Astrocyte of the hippocampus (primary cell): Measurements from ENCODE around the gene C5AR1.
"Not testable (repeated sequence)": the region's sequence is repeated elsewhere in the genome, so short reads cannot be mapped to it uniquely, and the experiment has no call there.

ENCODE experiments used
- DNase-seq: peaks from one replicate; pipeline ENCODE4 v3.0.0; 2011; ENCODE audit warnings: low read depth, low spot score

C5AR1 gene

DNA sequence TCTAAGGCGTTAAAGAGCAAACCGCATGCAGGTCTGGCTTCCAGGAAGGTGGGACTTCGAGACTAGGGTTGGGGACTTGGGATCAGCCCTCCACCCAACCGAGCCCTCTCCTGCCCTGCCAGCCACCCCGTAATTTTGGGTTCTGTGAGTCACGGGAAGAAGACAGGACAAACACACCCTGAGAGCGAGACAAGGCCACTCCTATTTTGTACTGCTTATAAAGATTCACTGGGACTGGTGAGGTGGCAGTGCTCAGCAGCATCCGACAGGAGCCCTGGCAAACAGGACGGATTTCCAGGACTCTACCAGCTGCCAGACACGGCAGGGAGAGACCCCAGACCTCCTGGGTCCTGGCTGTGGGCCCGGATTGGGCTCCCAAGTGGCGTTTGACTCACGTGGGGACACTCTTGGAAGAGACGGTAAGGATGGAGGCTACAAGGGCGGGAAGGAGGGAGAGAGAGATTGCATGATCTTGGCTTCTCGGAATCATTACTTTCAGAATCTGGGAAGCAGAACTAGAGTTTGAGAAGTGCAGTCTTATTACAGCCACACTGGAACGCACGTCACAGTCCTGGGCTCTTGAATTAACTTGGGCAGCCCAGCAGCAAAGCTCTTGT, 22.4 kb downstream of the C5AR1 start, which contains the start of gene C5AR2:
Gene C5AR2 (plus strand): TSS at position 245 of the 617 bp plus-strand sequence. CDS start 8,625 bp downstream, outside the sequence.
- DNase-seq, result no peak

DNA sequence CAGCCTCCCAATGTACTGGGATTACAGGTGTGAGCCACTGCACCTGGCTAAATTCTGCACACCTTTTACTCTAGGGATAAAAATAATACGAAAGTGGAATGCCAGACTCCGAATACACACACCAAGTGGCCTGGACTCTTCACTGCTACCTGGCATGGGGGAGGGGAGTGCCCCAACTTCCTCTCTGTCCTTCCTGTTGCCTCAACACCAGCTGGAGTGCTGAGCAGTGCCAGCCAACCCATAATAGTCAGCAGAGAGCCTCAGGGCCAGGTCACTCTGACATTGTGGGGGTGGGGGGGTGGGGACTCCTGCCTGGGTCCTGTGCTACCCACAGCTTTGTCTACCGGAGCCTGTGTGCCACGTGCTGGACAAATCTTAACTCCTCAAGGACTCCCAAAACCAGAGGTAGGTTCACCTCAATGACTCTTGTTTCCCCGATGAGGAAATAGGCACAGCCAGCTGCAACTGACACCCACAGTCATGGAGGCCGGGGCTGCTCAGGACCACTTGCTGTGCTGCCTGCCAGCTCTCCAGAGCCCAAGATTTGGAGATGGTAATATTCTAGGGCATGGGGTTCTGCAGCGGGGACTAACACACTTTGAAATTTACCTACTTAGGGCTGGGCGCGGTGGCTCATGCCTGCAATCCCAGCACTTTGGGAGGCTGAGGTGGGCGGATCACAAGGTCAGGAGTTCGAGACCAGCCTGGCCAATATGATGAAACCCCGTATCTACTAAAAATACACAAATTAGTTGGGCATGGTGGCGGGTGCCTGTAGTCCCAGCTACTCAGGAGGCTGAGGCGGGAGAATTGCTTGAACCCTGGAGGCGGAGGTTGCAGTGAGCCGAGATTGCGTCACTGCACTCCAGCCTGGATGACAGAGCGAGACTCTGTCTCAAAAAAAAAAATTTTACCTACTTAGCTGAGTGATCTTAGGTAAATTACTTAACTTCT, 27.4 kb downstream of the C5AR1 start:
- not testable (repeated sequence) for DNase-seq

DNA sequence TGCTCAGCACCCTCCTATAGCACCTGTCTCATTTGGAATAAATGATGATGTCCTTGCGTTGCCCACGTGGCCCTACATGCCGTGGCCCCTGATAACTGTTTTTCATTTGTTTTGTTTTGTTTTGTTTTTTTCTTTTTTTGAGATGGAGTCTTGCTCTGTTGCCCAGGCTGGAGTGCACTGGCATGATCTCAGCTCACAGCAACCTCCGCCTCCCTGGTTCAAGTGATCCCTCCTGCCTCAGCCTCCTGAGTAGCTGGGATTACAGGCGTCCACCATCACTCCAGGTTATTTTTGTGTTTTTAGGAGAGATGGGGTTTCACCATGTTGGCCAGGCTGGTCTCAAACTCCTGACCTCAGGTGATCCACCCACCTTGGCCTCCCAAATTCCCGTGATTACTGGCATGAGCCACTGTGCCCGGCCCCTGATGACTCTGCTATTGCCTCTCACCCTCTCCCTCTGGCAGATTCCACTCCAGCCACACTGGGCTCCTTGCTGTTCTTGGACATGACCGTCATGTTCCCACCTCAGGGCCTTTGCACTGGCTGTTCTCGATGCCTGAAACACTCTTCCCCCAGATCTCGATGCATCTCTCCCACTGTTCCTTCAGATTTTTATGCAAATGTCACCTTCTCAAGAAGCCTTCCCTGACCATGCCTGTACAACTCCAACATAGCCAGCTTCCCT, 29.7 kb downstream of the C5AR1 start:
- DNase-seq, result no peak

DNA sequence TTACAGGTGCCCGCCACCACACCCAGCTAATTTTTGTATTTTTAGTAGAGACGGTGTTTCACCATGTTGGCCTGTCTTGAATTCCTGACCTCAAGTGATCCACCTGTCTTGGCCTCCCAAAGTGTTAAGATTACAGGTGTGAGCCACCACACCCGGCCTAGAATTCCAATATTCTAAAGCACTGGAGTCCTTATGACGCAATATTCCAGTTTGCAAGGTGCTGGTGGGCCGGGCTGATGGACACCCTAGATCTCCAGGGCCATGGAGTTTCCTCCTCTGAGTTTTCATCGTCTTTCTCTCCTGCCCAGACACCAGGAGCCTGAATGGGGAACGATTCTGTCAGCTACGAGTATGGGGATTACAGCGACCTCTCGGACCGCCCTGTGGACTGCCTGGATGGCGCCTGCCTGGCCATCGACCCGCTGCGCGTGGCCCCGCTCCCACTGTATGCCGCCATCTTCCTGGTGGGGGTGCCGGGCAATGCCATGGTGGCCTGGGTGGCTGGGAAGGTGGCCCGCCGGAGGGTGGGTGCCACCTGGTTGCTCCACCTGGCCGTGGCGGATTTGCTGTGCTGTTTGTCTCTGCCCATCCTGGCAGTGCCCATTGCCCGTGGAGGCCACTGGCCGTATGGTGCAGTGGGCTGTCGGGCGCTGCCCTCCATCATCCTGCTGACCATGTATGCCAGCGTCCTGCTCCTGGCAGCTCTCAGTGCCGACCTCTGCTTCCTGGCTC, 31.0 kb downstream of the C5AR1 start:
- no peak for DNase-seq

DNA sequence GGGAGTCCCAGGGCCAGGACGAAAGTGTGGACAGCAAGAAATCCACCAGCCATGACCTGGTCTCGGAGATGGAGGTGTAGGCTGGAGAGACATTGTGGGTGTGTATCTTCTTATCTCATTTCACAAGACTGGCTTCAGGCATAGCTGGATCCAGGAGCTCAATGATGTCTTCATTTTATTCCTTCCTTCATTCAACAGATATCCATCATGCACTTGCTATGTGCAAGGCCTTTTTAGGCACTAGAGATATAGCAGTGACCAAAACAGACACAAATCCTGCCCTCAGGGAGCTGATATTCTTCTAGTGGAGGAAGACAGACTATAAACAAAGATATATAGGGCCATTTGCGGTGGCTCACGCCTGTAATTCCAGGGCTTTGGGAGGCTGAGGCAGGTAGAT, 32.1 kb downstream of the C5AR1 start:
- no peak for DNase-seq

DNA sequence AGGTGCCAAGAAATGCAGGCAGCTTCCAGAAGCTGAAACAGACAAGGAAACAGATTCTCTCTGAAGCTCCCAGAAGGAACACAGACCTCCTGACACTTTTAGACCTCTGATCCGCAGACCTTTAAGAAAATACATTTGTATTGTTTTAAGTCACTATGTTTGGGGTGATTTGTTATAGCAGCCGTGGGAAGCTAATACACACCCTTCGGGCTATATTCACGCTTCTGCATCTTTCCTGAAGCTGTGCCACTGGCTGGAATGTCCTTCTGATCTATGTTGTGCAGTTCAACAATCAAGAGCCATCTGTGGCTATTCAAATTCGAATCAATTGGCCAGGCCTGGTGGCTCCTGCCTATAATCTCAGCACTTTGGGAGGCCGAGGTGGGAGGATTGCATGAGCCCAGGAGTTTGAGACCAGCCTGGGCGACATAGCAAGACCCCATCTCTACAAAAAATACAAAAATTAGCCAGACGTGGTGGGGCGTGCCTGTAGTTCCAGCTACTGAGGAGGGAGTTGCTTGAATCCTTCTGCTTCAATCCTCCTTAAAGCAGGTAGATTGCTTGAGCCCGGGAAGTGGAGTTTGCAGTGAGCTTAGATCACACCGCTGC, 33.6 kb downstream of the C5AR1 start:
- DNase-seq, result no peak

DNA sequence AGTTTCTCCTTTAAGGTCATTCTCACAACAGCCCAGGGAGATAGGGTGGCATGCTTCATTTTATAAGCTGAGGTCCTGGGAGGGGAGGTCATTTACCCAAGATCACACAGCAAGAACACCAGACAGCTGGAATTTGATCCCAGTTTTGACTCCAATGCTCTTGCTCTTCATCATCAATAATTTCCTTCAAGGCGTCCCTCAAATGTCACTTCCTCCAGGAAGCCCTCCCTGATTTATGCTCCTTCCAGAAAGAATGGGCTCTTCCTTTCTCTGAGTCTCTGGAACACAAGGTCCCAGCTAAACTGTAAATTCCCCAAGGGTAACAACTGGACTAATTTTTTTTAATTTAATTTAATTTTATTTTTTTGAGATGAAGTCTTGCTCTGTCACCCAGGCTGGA, 34.8 kb downstream of the C5AR1 start:
- no peak for DNase-seq

DNA sequence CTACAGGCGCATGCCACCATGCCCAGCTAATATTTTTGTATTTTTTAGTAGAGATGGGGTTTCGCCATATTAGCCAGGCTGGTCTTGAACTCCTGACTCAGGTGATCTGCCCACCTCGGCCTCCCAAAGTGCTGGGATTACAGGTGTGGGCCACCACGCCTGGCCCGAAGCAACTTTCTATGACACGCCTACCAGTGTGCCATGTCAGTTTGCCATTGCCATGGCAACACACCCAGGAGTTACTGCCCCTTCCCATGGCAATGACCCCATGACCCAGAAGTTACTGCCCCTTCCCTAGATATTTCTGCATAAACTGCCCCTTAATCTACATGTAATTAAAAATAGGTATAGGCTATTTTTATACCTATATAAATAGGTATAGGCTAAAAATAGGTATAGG, 36.4 kb downstream of the C5AR1 start:
- DNase-seq, result not testable (repeated sequence)

DNA sequence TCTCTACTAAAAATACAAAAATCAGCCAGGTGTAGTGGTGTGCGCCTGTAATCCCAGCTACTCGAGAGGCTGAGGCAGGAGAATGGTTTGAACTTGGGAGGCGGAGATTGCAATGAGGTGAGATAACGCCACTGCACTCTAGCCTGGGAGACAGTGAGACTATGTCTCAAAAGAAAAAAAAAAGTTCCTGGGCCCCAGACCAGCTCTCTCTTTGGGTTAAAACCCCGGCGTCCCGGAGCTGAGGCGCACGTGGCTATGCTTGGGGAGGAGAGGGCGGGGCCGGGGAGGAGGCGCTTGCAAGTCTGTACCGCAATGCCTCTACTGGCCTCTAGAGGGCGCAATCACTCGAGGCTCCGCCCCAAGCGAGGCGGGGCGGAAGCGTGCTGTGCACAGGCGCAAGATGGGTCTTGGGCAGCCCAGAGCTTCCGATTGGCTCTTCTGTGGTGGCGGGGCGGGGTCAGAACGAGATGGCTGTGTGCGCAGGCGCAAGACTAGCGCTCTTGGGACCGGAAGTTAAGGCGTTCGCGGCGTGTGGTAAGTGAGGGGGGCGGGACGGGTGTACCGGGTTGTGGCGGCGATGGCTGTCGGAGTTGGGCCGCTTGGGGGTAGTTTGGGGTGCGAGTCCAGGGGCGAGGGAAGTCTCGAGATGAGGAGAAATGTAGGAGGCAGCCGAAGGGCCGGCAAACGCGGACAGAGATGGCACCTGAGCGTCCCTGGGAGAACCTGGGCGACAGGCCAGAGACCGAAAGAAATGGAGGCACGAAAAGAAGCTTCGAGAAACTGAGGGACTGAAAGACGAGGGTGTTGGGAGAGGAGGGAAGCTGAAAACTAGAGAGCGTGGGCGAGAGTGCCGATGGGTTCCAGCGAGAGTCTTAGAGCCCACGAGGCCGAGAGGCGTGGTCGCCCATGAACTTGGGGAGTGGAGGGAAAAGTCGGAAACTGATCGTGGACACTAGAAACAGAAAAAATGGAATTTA, 39.4 kb downstream of the C5AR1 start, which contains the start of gene DHX34:
Gene DHX34 (plus strand): TSS at position 497 of the 977 bp plus-strand sequence. CDS start 3,716 bp downstream, outside the sequence.
- peak; percentile 99 for DNase-seq

DNA sequence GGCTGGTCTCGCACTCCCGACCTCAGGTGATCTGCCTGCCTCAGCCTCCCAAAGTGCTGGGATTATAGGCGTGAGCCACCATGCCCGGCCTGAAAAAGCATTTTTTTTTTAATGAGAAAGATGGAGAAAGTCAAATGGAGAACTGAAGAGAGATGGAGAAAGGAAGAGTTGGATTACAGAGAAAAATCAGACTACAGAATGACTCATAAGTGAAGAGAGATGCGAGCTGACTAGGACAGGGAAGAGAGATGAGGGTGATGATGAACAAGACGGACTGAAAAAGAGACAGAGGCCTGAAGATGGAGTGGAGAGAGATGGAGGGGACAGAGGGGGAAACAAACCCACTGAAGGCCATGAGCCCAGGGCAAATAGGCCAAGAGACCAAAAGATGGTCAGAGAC, 41.0 kb downstream of the C5AR1 start:
- DNase-seq, result no peak

DNA sequence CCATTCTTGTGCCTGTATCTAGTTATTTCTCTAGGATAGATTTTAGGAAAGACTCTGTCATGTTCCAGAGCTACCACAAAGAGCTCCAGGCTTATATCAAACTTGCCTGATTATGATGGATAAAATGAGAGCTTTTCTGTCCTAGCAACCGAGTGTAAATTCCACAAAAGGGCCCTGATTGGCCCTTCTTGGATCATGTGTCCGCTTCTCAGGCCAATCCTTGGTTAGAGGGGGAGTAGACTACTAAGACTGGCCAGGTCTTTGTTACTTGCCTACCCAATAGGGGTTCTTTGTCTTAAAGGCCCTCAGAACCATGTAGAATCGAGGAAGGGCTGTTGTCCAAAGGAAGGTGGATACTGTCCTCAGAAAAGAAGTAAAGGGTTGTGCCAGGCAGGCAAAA, 41.9 kb downstream of the C5AR1 start:
- peak; percentile 59 for DNase-seq

DNA sequence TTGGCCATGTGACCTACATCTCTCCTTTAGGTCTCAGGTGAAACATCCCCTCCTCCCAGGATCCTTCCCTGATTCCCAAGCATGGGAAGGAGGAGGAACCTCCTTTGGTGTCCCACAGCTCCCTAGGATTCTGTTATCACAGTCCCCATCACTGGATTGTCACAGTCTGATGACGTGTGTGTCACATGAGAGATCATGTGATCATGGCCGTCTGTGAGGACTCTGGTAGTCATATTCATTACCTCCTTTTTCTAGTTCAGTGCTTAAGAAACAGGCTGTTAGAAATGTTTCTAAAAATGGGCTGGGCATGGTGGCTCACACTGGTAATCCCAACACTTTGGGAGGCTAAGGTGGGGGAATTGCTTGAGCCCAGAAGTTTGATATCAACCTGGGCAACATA, 42.4 kb downstream of the C5AR1 start:
- no peak for DNase-seq

DNA sequence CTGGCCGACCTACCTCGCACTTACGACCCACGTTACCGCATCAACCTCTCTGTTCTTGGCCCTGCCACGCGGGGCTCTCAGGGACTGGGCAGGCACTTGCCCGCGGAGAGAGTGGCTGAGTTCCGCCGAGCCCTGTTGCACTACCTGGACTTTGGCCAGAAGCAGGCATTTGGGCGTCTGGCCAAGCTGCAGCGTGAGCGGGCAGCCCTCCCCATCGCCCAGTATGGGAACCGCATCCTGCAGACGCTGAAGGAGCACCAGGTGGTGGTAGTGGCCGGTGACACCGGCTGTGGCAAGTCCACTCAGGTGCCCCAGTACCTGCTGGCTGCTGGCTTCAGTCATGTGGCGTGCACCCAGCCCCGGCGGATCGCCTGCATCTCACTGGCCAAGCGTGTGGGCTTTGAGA, 43.6 kb downstream of the C5AR1 start:
- DNase-seq, result no peak

DNA sequence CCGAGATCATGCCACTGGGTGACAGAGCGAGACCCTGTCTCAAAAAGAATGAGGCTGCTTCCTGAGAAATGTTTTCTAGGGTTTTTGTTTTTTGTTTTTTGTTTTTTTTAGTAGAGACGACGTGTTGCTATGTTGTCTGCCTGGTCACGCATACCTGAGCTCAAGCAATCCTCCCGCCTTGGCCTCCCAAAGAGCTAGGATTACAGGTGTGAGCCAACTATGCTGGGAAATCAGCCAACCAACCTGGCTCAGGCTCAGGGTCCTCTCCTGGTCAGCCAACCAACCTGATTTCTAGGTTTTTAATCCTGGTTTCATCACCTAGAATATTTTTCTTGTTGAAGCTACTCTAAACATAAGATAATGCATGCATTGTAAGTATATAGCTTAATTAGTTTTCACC, 47.2 kb downstream of the C5AR1 start:
- DNase-seq, result no peak

DNA sequence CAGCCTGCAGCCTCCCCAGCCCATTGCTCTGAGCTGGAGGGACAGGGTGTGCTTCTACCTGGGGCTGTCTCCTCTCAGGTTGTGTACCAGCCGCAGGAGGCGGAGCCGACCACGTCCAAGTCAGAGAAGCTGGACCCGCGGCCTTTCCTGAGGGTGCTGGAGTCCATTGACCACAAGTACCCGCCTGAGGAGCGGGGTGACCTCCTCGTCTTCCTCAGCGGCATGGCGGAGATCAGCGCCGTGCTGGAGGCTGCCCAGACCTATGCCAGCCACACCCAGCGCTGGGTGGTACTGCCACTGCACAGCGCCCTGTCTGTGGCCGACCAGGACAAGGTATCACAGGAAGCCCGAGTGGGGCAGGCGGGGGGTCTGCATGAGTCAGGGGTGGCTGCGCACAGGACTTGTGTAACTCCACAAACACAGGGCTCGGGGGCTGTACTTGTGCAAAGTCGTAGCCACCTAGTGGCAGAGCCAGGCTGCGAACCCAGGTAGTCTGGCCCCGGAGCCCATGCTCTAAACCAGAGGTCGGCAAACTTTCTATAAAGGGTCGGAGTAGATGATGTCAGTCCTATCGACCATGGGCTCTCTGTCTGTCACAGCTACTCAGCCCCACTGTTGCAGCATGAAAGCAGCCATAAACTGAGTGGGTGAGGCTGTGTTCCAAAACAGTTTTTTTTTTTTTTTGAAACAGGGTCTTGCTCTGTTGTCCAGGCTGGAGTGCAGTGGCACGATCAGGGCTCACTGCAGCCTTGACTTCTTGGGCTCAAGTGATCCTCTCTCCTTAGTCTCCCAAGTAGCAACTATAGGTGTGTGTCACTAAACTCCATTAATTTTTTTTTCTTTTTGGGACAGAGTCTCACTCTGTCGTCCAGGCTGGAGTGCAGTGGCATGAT, 48.4 kb downstream of the C5AR1 start:
- no peak for DNase-seq

DNA sequence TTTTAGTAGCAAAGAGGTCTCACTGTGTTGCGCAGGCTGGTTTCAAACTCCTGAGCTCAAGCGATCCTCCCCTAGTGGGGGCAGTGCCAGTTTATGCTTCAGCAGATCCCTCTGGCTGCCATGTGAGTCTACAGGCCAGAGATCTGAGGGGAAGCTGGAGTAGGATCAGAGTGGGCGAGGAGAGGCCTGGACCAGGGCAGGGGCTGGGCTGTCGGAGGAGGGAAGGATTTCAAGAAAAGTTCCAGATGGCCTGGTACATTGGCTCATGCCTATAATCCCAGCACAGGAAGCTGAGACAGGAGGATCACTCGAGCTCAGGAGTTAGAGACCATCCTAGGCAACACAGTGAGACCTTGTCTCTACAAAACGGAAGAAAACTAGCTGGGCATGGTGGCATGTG, 49.3 kb downstream of the C5AR1 start:
- no peak for DNase-seq

DNA sequence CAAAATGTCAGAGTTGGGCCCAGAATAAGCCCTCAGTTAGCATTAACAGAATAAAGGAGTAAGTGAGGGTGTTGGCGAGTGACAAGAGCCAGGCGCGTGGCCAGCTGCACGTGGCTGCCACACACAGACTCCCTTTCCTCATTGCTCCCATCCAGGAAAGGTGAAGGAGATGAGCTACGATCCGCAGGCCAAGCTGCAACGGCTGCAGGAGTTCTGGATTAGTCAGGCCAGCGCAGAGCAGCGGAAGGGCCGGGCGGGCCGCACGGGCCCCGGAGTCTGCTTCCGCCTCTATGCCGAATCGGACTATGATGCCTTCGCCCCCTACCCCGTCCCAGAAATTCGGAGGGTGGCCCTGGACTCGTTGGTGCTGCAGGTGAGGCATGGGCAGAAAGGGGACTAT, 52.7 kb downstream of the C5AR1 start:
- DNase-seq, result no peak

DNA sequence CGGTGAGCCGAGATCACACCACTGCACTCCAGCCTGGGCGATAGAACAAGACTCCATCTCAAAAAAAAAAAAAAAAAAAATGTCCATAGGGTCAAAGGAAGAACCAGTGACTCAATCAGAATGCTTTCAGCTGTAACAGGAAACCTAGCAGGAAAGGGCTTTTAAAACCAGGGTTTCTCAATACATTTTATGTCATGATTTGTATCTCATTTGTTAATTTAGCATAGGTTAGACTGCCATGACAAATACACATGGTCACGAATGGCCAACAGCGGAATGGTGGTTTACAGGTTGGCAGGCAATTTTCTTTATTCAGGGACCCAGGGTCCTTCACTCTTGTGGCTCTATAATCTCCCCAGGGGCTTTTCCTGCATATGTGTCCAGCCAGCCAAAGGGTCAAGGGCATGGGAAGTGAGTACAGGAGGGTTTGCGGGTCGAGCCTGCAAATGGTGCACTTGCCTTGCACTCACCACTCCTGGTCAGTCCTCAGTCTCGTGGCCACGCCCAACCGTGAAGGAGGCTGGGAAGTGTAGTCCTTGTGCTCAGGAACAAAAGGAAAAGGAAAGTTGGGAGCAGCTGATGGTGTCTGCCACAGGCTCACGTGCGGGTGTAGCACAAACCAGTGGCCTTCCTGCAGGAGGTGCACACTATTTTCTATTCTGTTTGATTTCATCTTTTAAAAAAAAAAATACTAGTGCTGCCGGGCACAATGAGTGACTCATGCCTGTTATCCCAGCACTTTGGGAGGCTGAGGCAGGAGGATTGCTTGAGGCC, 54.3 kb downstream of the C5AR1 start:
- DNase-seq, result no peak
